Uterus (tissue), 2 donors: ENCODE data around the gene LGI1.

ENCODE experiments used
- CTCF ChIP-seq, 4 experiments: fragments of 200-600 bp in 2 of 4; fragments of 450-650 bp in 2 of 4; sonication (generic) in 2 of 4; IDR thresholded peaks; one replicate each; pipeline ENCODE4 v1.5.1; 2016 to 2019; ENCODE audit warnings: antibody characterized with exemption in 4 of 4, mild to moderate bottlenecking in 2 of 4, moderate library complexity in 1 of 4
- POLR2A ChIP-seq, 2 donors: fragments of 450-650 bp; IDR thresholded peaks; one replicate each; pipeline ENCODE4 v1.6.1; 2016; ENCODE audit warnings: antibody characterized with exemption in 2 of 2, mild to moderate bottlenecking in 1 of 2, moderate library complexity in 1 of 2

- TF ChIP-seq CTCF (IDR thresholded peaks at IDR 0.05) (no peak), POLR2A (IDR thresholded peaks at IDR 0.05) (no peak)
Measured at GRCh38 chr10:93826355-93826754, 68.6 kb downstream of the LGI1 start.
